Astrocyte (in vitro differentiated cells and primary cell): ENCODE measurements around the gene NFKBIL1. TPM values are rescaled to one million over a fixed set of nuclear protein-coding genes. Genes with fewer than 3 reads are reported as not detected.
A peak's percentile ranks its signal among the peaks of the same experiment; 100 is the strongest.

ENCODE experiments used
- DNase-seq: peaks from one replicate; pipeline ENCODE4 v3.0.0-alpha.2; 2010; ENCODE audit warnings: low read depth
- FAIRE-seq: peaks from 2 replicates; lab custom pipeline; 2011; peaks lifted over from hg19 to GRCh38; lab: Jason Lieb, UNC
- H2AFZ ChIP-seq: 2 replicates; pipeline ENCODE4 v1.6.0; 2012; ENCODE audit warnings: low read depth, low read length, inconsistent platforms
- H3K27ac ChIP-seq: 2 replicates; pipeline ENCODE4 v1.5.1; 2011; ENCODE audit warnings: low read depth, low read length, inconsistent platforms
- H3K27me3 ChIP-seq: 2 replicates; pipeline ENCODE4 v1.6.0; 2011; ENCODE audit warnings: low read length, inconsistent platforms; ENCODE audit not compliant: insufficient read depth
- H3K36me3 ChIP-seq: 2 replicates; pipeline ENCODE4 v1.5.1; 2011; ENCODE audit warnings: low read length, inconsistent platforms; ENCODE audit not compliant: insufficient read depth
- H3K4me1 ChIP-seq: 2 replicates; pipeline ENCODE4 v1.5.1; 2011; ENCODE audit warnings: low read length, inconsistent platforms; ENCODE audit not compliant: insufficient read depth
- H3K4me2 ChIP-seq: 2 replicates; pipeline ENCODE4 v1.6.0; 2012; ENCODE audit warnings: low read length, inconsistent platforms
- H3K4me3 ChIP-seq: 2 replicates; pipeline ENCODE4 v1.5.1; 2011; ENCODE audit warnings: low read depth, mild to moderate bottlenecking, low read length, inconsistent platforms; ENCODE audit not compliant: insufficient read depth
- H3K79me2 ChIP-seq: 2 replicates; pipeline ENCODE4 v1.6.0; 2012; ENCODE audit warnings: mild to moderate bottlenecking, low read length, inconsistent platforms; ENCODE audit not compliant: insufficient read depth
- H3K9ac ChIP-seq: 2 replicates; pipeline ENCODE4 v1.6.0; 2012; ENCODE audit warnings: mild to moderate bottlenecking, low read length, inconsistent platforms
- H3K9me3 ChIP-seq: 2 replicates; pipeline ENCODE4 v1.5.1; 2012; ENCODE audit warnings: low read depth, mild to moderate bottlenecking, low read length, inconsistent platforms; ENCODE audit not compliant: insufficient read depth
- H4K20me1 ChIP-seq: 2 replicates; pipeline ENCODE4 v1.6.0; 2012; ENCODE audit warnings: low read length, inconsistent platforms; ENCODE audit not compliant: insufficient read depth
- H3K27ac Mint-ChIP-seq: one replicate; pipeline ENCODE4 v1.8.0; 2021; ENCODE audit warnings: mild to moderate bottlenecking, mixed read lengths; ENCODE audit not compliant: unreplicated experiment
- H3K27me3 Mint-ChIP-seq: one replicate; pipeline ENCODE4 v1.8.0; 2021; ENCODE audit warnings: low read depth, mixed read lengths; ENCODE audit not compliant: unreplicated experiment
- H3K36me3 Mint-ChIP-seq: one replicate; pipeline ENCODE4 v1.8.0; 2021; ENCODE audit warnings: low read depth, mixed read lengths; ENCODE audit not compliant: unreplicated experiment
- H3K4me1 Mint-ChIP-seq: one replicate; pipeline ENCODE4 v1.8.0; 2021; ENCODE audit warnings: low read depth, mixed read lengths; ENCODE audit not compliant: unreplicated experiment
- H3K4me3 Mint-ChIP-seq: one replicate; pipeline ENCODE4 v1.8.0; 2021; ENCODE audit warnings: mild to moderate bottlenecking, moderate library complexity, mixed read lengths; ENCODE audit not compliant: unreplicated experiment
- H3K9me3 Mint-ChIP-seq: one replicate; pipeline ENCODE4 v1.8.0; 2021; ENCODE audit warnings: mild to moderate bottlenecking, mixed read lengths; ENCODE audit not compliant: unreplicated experiment
- EZH2 ChIP-seq: IDR thresholded peaks from 2 replicates; pipeline ENCODE4 v1.6.1; 2012; ENCODE audit warnings: mild to moderate bottlenecking, low read length, inconsistent platforms; ENCODE audit not compliant: insufficient read depth
- total RNA-seq: library from RNA; stranded (reverse); gene quantifications from 2 replicates; pipeline ENCODE4 v1.2.1, GENCODE V29; 2021
- TF ChIP-seq, protein P1 (sequence below): IDR thresholded peaks from 2 replicates; pipeline ENCODE4 v1.5.1; 2011; ENCODE audit warnings: low read depth, mild to moderate bottlenecking, inconsistent platforms, low read length, moderate library complexity; ENCODE audit not compliant: insufficient read depth

The NFKBIL1 gene
- total RNA-seq, 1 donor from 2014 or later: 20.4 TPM

DNA sequence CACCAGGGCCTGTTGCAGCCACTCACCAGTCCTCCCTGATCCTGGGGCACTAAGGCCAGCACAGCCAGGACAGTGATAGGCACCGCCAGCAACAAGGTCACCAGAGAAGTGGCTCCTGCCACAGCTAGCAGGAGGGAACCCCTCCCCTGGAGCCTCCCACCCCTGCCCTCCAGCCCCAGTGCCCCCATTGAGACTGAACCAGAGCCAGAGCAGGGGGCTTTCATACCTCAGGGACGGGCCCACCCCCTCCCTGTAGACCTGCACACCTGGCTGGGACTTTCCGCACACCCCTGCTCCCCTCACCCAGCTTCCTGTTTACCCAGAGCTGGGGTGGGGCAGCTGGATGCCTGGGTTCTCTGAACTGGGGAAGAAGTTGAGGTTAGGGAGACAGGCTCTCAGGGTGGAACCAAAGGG is 34.8 kb downstream of the NFKBIL1 start, which contains the start of gene LTB:
LTB (minus strand) TSS at position 195 of the 414 bp plus-strand sequence; CDS start at position 188, 7 bp downstream.
- no peak for DNase-seq

DNA sequence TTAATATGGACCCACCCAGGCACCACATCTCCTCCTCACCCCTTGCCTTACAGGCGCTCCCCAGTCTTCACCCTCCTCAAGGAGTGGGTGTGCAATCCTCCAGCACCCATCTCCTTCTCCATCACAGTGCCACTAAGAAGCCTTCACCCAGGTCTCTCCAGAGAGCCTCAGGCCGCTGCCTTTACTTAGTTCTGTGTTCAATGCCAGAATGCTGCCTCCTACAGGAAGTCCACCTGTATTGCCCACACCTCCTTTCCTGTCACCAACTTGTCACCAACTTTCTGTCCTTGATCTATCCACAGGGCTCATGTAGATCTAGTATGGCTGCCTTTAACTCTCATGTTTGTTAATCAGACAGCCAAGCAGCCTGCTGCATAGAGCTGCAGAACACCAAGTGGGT is 38.1 kb downstream of the NFKBIL1 start:
- Mint-ChIP-seq H3K4me3 (peak overlapping the region; percentile 21), H3K36me3 (no peaks in the 10 kb centered on the region), H3K9me3 (no peaks in the 10 kb centered on the region), H3K4me1 (peaks cover 3% of the 10 kb centered on the region), H3K27me3 (peaks cover 8% of the 10 kb centered on the region), H3K27ac (no peak overlapping the region)
- Histone ChIP-seq H3K27ac (no peak overlapping the region), H3K4me3 (no peak overlapping the region), H3K27me3 (no peaks in the 10 kb centered on the region), H3K4me2 (no peak overlapping the region), H3K79me2 (no peaks in the 10 kb centered on the region), H3K9me3 (no peaks in the 10 kb centered on the region), H2AFZ (no peak overlapping the region), H3K36me3 (no peaks in the 10 kb centered on the region), H3K9ac (no peak overlapping the region), H3K4me1 (peaks cover 9% of the 10 kb centered on the region), H4K20me1 (no peaks in the 10 kb centered on the region)
- no peak for DNase-seq
- TF ChIP-seq, protein P1, sequence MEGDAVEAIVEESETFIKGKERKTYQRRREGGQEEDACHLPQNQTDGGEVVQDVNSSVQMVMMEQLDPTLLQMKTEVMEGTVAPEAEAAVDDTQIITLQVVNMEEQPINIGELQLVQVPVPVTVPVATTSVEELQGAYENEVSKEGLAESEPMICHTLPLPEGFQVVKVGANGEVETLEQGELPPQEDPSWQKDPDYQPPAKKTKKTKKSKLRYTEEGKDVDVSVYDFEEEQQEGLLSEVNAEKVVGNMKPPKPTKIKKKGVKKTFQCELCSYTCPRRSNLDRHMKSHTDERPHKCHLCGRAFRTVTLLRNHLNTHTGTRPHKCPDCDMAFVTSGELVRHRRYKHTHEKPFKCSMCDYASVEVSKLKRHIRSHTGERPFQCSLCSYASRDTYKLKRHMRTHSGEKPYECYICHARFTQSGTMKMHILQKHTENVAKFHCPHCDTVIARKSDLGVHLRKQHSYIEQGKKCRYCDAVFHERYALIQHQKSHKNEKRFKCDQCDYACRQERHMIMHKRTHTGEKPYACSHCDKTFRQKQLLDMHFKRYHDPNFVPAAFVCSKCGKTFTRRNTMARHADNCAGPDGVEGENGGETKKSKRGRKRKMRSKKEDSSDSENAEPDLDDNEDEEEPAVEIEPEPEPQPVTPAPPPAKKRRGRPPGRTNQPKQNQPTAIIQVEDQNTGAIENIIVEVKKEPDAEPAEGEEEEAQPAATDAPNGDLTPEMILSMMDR: peak; percentile 16
- no peak for TF ChIP-seq EZH2
- no peak for FAIRE-seq

More for the DNA sequence above, 34.8 kb downstream of the NFKBIL1 start, which contains the start of gene LTB:
- Histone ChIP-seq H3K36me3 (no peaks in the 10 kb centered on the region), H3K27me3 (no peaks in the 10 kb centered on the region), H3K4me3 (peak within 1 kb of the TSS; percentile 77), H3K4me2 (peak within 1 kb of the TSS; percentile 95), H4K20me1 (no peaks in the 10 kb centered on the region), H3K79me2 (no peaks in the 10 kb centered on the region), H3K9me3 (no peaks in the 10 kb centered on the region), H3K27ac (no peak within 1 kb of the TSS), H2AFZ (peak within 1 kb of the TSS; percentile 98), H3K4me1 (peaks cover 11% of the 10 kb centered on the region), H3K9ac (peak within 1 kb of the TSS; percentile 86)
- H3K9me3 Mint-ChIP-seq: no peaks in the 10 kb centered on the region
- peak within 1 kb of the TSS; percentile 98 for H3K4me3 Mint-ChIP-seq
- H3K27ac Mint-ChIP-seq: peak within 1 kb of the TSS; percentile 48
- no peak for FAIRE-seq
- TF ChIP-seq, protein P1: no peak
- no peak for TF ChIP-seq EZH2
- peaks cover 4% of the 10 kb centered on the region for H3K4me1 Mint-ChIP-seq
- H3K27me3 Mint-ChIP-seq: peaks cover 4% of the 10 kb centered on the region
- H3K36me3 Mint-ChIP-seq: no peaks in the 10 kb centered on the region

DNA sequence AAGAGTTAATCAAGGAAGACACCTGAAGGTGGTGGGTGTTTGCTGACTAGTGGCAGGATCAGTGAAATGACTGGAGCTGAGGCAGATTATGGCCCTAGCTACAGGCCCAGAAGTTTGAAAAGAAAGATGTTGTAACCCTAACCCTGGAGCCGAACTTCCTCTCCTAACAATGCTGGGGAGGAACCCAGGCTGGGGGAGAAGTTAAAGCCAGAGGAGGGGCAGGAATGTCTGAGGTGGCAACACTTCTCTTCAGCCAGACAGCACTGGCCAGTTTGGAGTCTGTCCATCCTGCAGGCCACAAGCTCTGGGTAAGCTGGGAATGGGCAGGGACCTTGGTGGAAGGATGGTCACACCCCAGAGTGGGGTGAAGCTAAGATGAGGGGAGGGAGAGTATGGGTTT is 38.6 kb downstream of the NFKBIL1 start, which contains the start of gene LST1:
LST1 (plus strand) TSS at position 270 of the 400 bp plus-strand sequence. CDS start 1,023 bp downstream, outside the sequence.
- Histone ChIP-seq H3K4me3 (no peak within 1 kb of the TSS), H3K4me1 (peaks cover 7% of the 10 kb centered on the region), H3K79me2 (no peaks in the 10 kb centered on the region), H3K9ac (no peak within 1 kb of the TSS), H3K27ac (no peak within 1 kb of the TSS), H3K36me3 (no peaks in the 10 kb centered on the region), H3K9me3 (no peaks in the 10 kb centered on the region), H2AFZ (no peak within 1 kb of the TSS), H3K4me2 (no peak within 1 kb of the TSS), H4K20me1 (no peaks in the 10 kb centered on the region), H3K27me3 (no peaks in the 10 kb centered on the region)
- no peak for TF ChIP-seq EZH2
- TF ChIP-seq, protein P1: no peak
- no peak within 1 kb of the TSS for H3K27ac Mint-ChIP-seq
- H3K4me1 Mint-ChIP-seq: peaks cover 3% of the 10 kb centered on the region
- peak within 1 kb of the TSS; percentile 21 for H3K4me3 Mint-ChIP-seq
- no peak for FAIRE-seq
- no peaks in the 10 kb centered on the region for H3K36me3 Mint-ChIP-seq
- no peaks in the 10 kb centered on the region for H3K9me3 Mint-ChIP-seq
- H3K27me3 Mint-ChIP-seq: peaks cover 8% of the 10 kb centered on the region
- no peak for DNase-seq
